GM21737 (cell line): Measurements from ENCODE around the gene DNAI7.

Experiments used
- ATAC-seq: cut with Tn5 transposase; IDR thresholded peaks from one replicate; pipeline ENCODE4 v1.9.1; 2021; ENCODE audit warnings: mild to moderate bottlenecking, moderate library complexity; ENCODE audit not compliant: unreplicated experiment

Gene DNAI7

GRCh38 chr12:25195056-25195971 is at the start of gene DNAI7, which contains the start of gene ETFRF1:
DNAI7 (minus strand) TSS chr12:25195160; CDS start chr12:25195078, 82 bp downstream.
ETFRF1 (plus strand) TSS chr12:25195237; CDS start chr12:25203957, 8,720 bp downstream.
- ATAC-seq: peak; percentile 93

DNA sequence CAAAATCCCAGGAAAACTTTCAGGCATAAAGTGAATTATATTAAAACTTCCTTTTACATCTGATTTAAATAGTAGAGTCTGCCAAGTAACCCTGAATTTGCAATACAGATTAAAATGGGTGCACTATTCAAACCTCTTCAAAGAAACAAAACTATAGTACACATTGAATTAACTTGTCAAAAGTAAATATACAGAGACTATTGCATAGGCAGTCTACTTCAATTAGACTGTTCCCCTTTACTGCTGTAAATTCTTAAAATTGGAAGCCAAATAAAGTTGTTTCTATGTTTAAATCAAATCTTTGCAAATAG is 48.7 kb upstream of the DNAI7 start:
- no peak for ATAC-seq

- ATAC-seq: no peak
Observed at GRCh38 chr12:25242981-25243679, 48.2 kb upstream of the DNAI7 start.

DNA sequence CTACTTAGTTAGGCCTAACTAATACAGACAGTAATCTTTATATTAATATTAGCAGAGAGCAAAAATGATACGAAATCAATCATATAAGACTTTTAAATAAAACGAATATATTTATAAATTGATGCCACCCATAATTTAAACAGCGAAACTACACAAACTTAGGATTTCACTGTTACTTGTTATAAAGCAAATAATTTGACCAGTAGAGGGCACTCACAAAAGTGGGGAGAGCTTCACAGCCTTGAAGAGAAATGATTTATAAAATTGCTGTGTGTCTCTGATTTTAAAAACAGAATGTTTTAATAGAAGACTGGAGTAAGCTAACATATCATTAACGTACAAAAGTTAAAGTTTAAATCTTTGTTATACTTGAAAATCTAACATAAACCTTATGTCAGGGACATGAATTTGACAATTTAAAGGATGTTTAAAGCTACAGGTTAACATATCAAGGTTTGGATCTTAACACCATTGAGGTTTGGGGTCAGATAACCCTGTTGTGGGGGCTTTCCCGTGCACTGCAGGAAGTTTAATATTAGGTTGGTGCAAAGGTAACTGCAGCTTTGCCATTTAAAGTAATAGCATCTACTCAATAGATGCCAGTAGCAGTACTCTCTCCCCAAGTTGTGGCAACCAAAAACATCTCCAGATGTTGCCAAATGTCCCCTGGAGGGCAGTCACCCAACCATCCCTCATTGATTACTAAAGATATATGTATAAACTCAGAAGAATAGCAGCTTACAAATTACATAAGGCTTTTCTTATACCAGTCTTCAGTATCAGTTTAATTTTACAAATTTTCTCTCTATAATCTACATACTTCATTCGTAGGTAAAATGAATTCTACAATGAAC is 46.4 kb upstream of the DNAI7 start:
- ATAC-seq: no peak

- ATAC-seq: no peak
Observed at GRCh38 chr12:25236626-25237025, 41.7 kb upstream of the DNAI7 start.

DNA sequence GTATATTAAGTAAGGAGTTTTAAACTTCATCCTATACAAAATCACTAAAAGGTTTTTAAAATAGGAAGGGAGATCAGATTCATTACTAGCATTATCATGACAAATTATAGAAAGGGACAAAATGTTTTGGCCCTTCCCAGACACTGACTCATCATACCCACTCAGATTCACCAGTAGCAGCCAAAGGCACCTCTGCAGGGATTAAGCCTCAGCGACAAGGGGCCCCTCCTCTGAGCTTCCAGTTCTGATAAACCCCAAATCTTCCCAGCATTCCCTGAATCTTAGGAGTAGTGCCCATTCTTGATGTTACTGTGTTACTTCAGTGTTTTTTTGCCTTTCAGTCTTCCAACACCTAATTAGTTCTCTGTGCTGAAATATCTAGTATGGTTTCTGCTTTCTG is 41.2 kb upstream of the DNAI7 start:
- ATAC-seq: no peak

GRCh38 chr12:25213338-25213737 is 18.4 kb upstream of the DNAI7 start:
- ATAC-seq: no peak

- no peak for ATAC-seq
Observed at GRCh38 chr12:25208554-25208953, 13.6 kb upstream of the DNAI7 start.

DNA sequence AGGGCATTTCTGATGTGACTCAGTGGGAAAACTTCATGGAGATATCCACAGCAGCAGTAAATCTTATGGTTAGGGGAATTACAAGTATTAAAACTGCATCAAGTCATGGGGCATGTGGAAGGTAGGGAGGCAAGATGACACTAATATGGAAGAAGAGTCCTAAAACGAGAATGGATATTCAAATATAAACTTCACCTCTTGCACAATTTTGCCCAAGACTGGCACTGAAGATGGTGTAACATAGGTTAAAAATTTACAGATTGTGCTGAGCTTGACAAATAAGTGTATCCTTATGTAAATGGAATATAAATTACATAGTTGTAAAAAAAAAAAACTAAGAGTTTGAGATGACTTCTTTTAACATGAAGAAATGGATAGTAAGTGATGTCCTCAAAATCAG is 12.9 kb upstream of the DNAI7 start:
- no peak for ATAC-seq

GRCh38 chr12:25207411-25207810 is 12.5 kb upstream of the DNAI7 start:
- no peak for ATAC-seq

DNA sequence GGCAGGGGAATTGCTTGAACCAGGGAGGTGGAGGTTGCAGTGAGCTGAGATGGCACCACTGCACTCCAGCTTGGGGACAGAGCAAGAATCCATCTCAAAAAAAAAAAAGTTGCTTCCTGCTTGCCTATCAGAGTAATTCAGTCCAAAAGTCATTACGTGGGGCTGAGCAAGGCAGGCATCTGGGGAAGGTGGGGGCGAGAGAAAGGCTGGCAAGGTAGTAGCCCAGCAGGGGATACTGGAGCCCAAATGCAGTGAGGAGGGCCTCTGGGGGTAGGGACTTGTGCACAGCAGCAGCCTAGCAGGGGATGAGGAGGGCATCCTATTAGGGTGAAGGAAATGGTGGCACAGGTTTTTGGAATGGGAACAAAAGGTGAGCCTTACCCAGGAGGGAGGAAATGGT is 7.2 kb upstream of the DNAI7 start:
- ATAC-seq: no peak

DNA sequence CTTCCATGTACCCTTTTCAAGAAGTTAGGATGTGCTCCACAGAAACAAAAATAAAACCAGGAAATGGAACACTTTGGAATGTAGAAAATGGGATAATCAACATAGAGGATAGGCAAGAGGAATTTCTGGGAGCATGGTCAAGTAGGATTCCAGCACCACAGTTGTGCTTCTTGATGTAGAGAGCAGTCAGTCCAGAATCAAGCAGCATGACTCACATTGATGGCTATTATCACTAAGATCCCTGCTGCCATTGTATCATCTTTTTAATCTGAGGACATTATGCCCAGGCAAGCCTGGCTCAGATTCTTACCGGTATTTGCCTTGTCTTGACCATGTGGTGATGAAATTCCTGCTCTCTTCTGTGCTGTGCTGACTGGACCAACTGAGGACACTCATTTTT is 5.7 kb upstream of the DNAI7 start:
- no peak for ATAC-seq

GRCh38 chr12:25197608-25198007 is 2.6 kb upstream of the DNAI7 start:
- ATAC-seq: no peak

DNA sequence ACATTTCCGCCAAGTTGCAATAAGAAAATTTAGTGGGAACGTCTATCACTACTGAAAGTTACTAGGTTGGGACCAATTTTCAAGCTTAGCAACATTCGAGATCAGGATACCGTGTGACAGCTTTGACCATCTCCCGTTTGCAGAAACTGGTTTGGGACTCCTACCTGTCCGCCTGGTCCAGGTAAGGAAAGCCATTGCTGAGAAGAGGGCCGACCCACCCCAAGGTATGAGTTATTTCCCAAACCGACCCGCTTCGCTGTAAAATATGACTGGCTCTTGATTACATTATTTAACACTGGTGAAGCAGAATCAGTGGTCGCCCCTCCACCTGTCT is 271 bp downstream of the DNAI7 start:
- no peak for ATAC-seq

DNA sequence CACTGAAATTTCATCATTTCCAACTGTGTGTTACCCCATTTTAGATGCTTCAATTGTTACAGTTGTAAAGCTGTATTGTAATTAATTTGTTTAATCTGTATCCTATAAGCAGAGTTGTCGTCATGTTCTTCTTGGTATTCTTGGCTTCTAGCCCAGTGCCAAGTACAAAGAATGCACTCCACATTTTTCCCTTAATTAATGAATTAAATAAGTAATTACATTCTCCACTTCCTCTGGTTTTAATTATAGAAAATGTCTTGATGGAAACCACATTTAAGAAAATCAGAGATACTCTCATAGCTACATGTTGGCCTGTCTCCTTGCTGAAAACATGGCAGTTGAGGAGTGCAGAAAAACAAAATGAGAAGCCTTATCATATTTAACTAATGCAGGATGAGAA is 746 bp downstream of the DNAI7 start:
- ATAC-seq: no peak

GRCh38 chr12:25190793-25191192 is 4.2 kb downstream of the DNAI7 start:
- ATAC-seq: no peak

- no peak for ATAC-seq
Observed at GRCh38 chr12:25189656-25190055, 5.3 kb downstream of the DNAI7 start.

DNA sequence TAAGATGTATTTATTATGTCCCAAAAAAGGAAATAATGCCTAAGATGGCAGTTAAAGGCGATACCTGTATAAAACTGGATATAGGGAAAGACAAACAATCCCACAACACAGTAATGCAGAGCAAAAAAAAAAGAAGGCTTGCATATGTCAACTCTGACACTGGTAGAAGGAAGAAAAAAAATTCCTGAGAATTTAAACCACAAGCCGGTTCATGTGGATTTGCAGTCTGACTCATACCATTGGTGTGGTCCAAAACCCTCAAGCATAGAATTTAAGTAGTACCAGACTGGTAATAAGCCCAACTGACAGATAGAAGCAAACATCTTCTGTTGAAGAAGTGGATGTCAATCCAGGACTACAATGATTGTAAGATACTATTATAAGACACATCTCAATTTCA is 7.2 kb downstream of the DNAI7 start:
- ATAC-seq: no peak

GRCh38 chr12:25186788-25187402 is 8.1 kb downstream of the DNAI7 start:
- peak; percentile 78 for ATAC-seq

GRCh38 chr12:25186038-25186787 is 8.7 kb downstream of the DNAI7 start:
- peak; percentile 36 for ATAC-seq
